Hematopoietic multipotent progenitor cell treated with erythropoietin and hydrocortisone succinate and interleukin-3 and kit ligand, for 8 days (in vitro differentiated cells): ENCODE data around the gene NDUFA7.
"Not testable (repeated sequence)": the region's sequence is repeated elsewhere in the genome, so short reads cannot be mapped to it uniquely, and the experiment has no call there.

Experiments
- DNase-seq: peaks from one replicate; pipeline ENCODE4 v3.0.0-alpha.2; 2015

NDUFA7 gene

DNA sequence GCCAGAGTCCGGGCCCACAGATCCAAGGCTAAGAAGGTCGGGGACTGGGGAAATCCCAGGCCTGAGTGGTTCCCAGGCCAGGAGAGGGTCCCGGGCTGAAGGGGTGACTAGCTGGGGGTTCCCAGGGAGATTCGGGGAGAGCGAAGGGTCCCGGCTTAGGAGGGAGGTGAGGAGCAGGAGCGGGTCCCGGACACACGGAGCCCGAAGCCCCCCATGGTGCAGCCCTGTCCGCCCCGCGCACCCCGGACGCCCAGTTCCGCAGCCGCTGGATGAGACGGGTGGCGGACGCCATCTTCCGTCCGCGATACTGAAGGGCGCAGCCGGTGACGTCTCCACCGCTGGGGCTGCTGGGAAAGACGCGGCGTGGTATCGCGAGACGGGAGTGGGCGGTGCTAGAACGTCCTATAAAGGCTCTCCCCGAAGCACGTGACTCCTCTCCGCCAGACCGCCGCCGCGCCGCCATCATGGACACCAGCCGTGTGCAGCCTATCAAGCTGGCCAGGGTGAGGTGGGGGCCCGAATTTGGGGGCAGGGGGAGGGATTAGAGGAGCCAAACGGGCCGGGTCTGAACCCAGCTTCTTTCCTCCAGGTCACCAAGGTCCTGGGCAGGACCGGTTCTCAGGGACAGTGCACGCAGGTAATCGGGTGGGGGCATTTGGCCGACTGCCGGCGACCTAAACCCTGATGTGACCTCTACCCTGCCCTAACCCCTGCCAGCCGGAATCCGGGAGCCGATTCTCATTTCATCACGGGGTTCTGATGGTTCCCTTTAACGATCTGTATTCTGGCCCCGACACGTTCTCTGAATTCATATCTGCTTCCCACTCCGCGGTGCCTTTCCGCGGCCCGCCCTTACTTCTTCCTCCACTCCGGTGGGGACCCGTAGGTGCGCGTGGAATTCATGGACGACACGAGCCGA lies at the start of gene NDUFA7, which contains the start of gene RPS28:
Gene NDUFA7 (minus strand): TSS at position 309 of the 919 bp plus-strand sequence. CDS start 17 bp downstream, at position 292.
Gene RPS28 (plus strand): TSS at position 430 of the 919 bp plus-strand sequence. CDS start 35 bp downstream, at position 465.
- peak; percentile 95 for DNase-seq

- DNase-seq = peak; percentile 31
Observed at GRCh38 chr19:8370176-8371010, 49.2 kb upstream of the NDUFA7 start.

DNA sequence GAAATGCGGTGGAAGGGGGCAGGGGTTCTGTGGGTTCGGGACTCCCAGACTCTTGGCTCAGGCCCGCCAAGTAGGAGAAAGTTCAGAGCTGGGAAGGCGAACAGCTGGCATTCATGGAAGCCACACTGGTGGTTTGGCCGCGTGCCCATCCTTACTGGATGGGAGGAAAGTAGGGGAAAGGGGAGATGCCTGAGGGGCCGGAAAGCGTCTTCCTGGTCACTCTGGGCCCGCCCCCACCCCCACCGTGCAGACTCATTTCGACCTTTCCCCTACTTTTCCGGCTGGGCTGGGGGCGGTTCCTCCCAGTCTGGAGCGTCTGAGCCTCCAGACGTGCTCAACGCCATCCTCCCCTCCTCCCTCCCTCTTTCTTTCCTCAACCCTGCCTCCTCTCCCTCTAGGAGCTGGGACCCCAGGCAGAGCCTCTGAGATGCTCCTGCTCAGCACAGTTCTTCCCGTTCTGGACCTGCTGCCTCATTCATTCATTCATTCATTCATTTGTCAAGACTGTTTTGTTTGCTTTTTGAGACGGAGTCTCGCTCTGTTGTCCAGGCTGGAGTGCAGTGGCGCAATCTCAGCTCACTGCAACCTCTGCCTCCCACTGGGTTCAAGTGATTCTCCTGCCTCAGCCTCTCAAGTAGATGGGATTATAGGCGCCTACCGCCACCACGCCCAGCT lies 46.3 kb upstream of the NDUFA7 start:
- peak; percentile 20 for DNase-seq

DNA sequence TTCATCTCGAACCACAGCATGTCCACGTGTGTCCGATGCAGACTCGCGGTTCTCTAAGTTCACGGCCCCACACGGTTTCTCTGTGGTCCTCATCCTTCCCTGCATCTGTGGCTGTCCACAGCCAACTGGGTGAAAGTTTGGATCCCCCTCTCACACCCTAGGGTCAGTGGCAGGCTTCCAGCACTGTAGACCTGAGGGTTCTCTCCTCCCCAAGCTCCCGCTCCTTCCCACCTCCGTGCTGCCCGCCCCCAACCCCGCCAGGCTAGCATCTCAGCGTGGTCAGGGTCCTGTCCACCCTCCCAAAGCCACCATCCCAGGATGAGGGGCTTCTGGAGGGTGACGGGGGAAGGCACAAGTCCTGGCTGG lies 45.8 kb upstream of the NDUFA7 start:
- DNase-seq = no peak

DNA sequence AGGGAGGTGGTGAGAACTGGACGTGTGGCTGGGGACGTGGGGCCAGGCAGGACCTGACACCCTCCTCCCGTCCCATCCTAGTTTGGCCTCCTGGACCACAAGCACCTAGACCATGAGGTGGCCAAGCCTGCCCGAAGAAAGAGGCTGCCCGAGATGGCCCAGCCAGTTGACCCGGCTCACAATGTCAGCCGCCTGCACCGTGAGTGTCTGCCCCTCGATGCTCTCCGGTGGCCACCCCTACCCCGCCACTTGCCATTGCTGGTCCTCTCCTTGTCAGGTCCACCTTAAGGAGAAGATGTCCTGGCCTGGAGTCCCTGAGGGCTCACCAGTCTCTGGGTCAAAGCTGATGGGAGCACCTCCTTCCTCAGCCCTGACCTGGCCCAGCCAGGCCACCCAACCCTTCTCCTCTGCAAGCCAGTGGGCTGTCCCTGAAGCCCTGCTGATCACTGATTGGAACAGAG lies 45.0 kb upstream of the NDUFA7 start:
- no peak for DNase-seq

DNA sequence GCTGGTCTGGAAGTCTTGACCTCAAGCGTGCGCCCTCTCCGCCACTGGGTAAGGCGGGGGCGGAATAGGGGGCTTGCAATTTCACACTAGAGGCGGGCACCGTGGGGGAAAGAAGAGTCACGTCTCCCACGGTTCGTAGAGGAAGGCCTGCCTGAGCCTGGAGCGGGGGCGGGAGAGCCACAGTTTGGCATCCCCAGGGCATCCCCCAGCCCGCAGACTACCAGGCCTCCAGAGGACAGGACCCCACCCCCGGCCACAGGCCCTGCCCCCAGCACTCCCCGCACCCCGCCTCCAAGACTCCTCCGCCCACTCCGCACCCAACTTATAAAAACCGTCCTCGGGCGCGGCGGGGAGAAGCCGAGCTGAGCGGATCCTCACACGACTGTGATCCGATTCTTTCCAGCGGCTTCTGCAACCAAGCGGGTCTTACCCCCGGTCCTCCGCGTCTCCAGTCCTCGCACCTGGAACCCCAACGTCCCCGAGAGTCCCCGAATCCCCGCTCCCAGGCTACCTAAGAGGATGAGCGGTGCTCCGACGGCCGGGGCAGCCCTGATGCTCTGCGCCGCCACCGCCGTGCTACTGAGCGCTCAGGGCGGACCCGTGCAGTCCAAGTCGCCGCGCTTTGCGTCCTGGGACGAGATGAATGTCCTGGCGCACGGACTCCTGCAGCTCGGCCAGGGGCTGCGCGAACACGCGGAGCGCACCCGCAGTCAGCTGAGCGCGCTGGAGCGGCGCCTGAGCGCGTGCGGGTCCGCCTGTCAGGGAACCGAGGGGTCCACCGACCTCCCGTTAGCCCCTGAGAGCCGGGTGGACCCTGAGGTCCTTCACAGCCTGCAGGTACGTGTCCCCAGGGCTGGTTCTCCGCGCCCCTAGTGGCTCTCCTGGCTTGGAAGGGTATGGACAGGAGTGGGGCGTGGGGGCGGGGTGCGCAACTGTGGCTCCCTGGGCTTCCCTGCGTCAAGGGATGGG lies 42.9 kb upstream of the NDUFA7 start, which contains the start of gene ANGPTL4:
Gene ANGPTL4 (plus strand): TSS at position 353 of the 969 bp plus-strand sequence. CDS start 167 bp downstream, at position 520.
- peak; percentile 68 for DNase-seq

DNA sequence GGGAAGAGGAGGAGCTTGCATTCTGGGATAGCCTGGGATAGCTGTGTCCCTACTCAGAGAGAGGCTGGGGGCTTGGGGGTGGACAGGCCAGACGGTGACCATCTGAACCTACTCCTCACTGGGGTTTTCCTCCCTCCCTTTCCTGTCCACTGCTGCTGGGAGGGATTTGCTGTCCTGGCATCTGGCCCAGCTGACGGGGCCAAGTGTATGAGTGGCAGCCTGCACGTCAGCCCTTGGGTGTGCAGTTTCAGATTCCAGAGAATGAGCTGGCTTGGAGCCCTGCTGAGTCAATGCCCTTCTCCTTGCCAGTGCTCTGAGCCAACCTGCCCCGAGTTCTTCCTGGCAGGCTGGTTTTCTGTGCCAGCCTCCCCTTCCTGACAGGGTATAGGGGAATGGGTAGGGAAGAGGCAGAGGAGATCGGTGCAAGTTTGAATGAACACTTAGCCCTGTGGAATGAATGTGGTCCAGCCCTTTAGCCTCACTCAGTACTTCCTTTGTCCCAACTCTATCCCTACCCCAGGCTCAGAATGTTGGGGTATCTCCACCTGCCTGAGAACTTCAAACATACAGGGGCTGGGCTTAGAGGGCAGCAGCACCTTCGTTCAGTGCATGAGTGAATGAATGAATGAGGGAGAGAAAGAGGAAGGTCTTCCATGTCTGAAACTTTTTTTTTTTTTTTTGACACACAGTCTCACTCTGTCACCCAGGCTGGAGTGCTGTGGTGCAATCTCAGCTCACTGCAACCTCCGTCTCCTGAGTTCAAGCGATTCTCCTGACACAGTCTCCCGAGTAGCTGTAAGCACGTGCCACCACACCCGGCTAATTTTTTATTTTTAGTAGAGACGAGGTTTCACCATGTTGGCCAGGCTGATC lies 41.0 kb upstream of the NDUFA7 start:
- peak; percentile 89 for DNase-seq

DNA sequence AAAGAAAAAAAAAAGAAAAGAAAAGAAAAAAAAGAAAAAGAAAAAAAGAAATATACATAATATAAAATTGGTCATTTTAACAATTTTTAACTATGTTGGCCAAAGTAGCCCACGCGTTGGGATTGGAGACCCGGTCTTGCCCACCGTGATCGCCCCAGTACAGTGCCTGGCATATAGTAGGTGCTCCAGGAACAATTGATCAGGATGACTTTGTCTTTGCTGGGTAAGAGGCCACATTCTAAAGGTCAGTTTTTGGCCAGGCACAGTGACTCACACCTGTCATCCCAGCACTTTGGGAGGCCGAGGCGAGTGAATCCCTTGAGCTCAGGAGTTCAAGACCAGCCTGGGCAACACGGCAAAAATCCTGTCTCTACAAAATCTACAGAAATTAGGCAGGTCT lies 39.0 kb upstream of the NDUFA7 start:
- no peak for DNase-seq

- DNase-seq = no peak
Observed at GRCh38 chr19:8358948-8359347, 37.8 kb upstream of the NDUFA7 start.

- no peak for DNase-seq
Observed at GRCh38 chr19:8357007-8357521, 35.9 kb upstream of the NDUFA7 start.

- no peak for DNase-seq
Observed at GRCh38 chr19:8355631-8356402, 34.6 kb upstream of the NDUFA7 start.

DNA sequence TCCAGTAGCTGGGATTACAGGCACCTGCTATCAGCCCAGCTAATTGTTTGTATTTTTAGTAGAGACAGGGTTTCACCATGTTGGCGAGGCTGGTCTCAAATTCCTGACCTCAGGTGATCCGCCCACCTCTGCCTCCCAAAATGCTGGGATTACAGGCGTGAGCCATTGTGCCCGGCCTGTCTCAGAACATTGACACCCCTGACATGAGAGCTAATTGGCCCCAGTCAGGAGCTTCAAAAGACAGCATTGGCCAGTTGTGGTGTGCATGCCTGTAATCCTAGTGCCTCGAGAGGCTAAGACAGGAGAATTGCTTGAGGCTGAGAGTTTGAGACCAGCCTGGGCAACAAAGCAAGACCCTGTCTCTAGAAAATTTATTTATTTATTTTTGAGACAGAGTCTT lies 31.7 kb upstream of the NDUFA7 start:
- not testable (repeated sequence) for DNase-seq

DNA sequence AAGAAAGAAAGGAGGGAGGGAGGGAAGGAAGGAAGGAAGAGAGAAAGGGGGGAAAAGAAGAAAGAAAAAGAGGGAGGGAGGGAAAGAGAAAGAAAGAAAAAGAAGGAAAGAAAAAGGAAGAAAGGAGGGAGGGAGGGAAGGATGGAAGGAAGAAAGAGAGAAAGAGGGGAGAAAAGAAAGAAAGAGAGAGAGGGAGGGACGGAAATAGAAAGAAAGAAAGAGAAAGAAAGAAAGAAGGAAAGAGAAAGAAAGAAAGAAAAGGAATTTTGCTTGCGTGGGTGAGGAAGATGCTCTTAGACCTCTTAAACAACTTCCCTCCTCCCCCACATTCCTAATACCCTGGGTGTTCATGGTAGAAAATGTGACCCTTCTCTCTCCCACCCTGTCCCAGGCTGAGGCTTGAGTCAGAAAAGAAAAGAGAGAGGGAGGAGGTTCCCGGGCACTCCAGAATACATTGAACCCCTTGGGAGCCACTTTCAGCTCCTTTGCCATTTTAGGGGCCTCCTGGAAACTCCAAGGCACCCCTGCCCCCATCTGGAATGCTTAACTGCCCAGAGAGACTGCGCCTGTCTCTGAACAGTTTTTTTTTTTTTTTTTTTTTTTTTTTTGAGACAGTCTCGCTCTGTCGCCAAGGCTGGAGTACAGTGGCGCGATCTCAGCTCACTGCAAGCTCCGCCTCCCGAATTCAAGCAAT lies 31.1 kb upstream of the NDUFA7 start:
- DNase-seq = no peak

DNA sequence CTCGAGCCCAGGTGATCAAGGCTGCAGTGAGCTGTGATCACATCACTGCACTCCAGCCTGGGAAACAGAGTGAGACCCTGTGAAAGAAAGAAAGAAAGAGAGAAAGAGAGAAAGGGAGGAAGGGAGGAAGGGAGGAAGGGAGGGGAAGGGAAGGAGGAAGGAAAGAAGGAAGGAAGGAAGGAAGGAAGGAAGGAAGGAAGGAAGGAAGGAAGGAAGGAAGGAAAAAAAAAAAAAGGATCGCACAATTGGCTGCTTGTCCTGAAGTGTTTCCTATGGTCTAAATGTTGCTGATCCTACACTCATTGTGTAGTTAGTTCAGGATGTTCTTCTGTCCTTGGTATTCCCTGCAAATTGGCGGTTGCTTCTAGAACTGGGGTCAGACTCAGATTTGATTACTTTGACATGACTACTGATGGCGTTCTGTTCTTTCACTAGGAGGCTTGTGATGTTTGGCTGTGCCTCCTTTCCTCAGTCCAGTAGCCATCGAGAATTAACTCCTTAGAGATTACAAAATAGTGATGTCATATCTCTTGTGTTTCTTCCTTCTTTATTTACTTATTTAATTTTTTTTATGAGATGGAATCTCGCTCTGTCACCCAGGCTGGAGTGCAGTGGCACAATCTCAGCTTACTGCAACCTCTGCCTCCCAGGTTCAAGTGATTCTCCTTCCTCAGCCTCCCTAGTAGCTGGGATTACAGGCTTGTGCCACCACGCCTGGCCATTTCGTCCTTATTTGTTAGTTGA lies 28.6 kb upstream of the NDUFA7 start:
- not testable (repeated sequence) for DNase-seq

DNA sequence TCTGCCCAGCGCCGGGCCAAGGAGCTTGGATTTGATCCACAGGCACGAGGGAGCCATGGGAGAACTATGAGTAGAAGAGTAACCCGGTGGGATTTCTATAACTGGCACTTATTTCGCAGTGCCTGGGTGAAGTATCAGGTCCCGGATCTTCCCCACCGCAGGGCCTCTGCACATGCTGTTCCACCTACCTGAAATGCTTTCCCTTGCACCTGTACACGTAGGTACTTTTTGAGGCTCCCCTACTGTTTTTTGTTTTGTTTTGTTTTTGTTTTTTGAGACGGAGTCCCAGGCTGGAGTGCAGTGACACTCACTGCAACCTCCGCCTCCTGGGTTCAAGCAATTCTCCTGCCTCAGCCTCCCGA lies 22.3 kb upstream of the NDUFA7 start:
- DNase-seq = no peak

DNA sequence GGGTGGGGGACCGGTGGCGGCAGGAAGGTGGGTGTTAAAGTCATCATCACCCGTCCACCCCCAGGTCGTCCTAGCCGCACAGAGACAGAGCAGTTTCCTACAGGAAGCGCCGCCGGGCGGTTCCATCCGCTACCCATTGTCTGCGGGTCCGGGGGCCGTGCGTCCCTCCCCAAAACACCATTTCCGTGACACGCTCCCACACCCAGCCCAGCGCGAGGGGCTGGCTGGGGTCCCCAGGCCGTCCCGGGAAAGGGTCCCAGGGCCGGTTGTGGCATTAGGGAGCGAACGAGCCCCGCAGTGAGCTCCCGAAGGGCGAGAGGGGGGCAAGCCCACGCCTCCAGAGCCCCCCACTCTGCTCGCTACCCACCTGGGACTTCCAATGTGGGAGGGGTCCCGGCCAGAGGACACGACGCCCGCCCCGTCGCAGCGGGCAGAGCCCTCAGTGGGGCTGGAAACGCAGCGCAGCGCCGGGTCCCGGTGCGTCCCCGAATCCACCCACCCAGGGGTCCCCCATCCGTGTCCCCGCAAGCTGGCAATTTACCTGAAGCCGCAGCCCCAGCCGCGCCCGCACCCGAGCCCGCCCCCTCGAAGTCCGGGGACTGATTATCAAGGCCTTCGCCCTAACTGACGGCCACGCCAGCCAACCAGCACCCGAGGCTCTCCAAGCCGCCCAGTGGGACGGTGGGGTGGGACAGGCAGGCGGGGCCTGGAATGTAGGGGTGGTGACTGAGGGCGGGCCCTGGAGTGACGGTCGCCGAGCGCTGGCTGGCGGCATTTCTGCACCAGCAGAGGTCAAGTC lies 21.7 kb upstream of the NDUFA7 start, which contains the start of gene KANK3:
Gene KANK3 (minus strand): TSS at position 579 of the 799 bp plus-strand sequence. CDS start 5,434 bp downstream, outside the sequence.
- DNase-seq = peak; percentile 97

DNA sequence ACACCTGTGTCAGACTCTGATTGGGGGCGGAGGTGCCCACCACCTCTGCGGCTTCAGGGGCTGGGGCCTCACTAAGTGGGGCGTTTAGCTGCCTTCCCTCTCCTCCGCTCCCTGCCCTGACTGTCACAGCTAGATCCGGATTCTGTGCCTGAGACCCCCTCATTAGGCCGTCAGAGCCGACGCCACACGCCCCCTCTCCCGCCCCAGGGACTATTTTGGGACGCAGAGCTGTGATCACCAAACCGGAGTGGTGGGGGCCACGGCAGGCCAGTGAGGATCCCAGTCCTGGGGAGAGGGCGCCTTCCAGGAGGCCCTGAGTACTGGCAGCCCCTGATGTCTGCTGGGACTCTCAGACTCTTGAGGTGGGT lies 21.1 kb upstream of the NDUFA7 start:
- DNase-seq = no peak
